Pancreas (tissue), 10 donors: ENCODE data around the gene POU2AF1. TPM values are rescaled to one million over a fixed set of nuclear protein-coding genes. Genes with fewer than 3 reads are reported as not detected.

Experiments used
- ATAC-seq, 4 donors: fragments of 200-7000 bp; cut with Tn5 transposase; one replicate each; pipeline versions ENCODE4 v1.8.0 to v1.9.1; 2020; ENCODE audit warnings: mild to moderate bottlenecking in 4 of 4, moderate library complexity in 4 of 4
- DNase-seq, 6 donors: peaks; one replicate each; pipeline ENCODE4 v3.0.0-alpha.2; 2020
- FAIRE-seq: peaks from 2 replicates; lab custom pipeline; 2012; peaks lifted over from hg19 to GRCh38; lab: Jason Lieb, UNC
- H3K27ac ChIP-seq, 4 donors: fragments of 200-600 bp; sonication (generic); 1 replicate in 3 of 4; 2 replicates in 1 of 4; pipeline versions ENCODE4 v1.5.0 to v1.8.0; 2020
- H3K27me3 ChIP-seq, 4 donors: fragments of 200-600 bp; one replicate each; pipeline ENCODE4 v1.8.0; 2021
- H3K36me3 ChIP-seq, 3 donors: fragments of 200-600 bp; sonication (generic) in 1 of 3; one replicate each; pipeline versions ENCODE4 v1.5.0 to v1.8.0; 2020 to 2021
- H3K4me1 ChIP-seq, 3 donors: fragments of 200-600 bp; one replicate each; pipeline ENCODE4 v1.8.0; 2021
- H3K4me3 ChIP-seq, 4 donors: fragments of 200-600 bp; sonication (generic) in 2 of 4; one replicate each; pipeline versions ENCODE4 v1.5.0 to v1.8.0; 2020 to 2021
- H3K9me3 ChIP-seq, 4 donors: fragments of 200-600 bp; one replicate each; pipeline ENCODE4 v1.8.0; 2021
- WGBS, 2 donors: extraction: QIAGEN DNeasy Blood & Tissue Kit; methylation state at CpG; one replicate each; pipeline ENCODE4 v1.1.7; 2013; 5-methylcytosine and 5-hydroxymethylcytosine counted together
- intact Hi-C, 3 donors: fragments of 100-400 bp; cut with DNase I; formaldehyde crosslinking; loops; one replicate each; pipeline versions ENCODE4 v1.11.1 to v1.14.2; 2022
- polyA plus RNA-seq, 2 donors: library from polyadenylated mRNA; stranded (reverse); fragments of 200-250 nt; gene quantifications; one replicate each; pipeline ENCODE4 v1.2.3, GENCODE V29; 2013
- total RNA-seq, 6 donors: library from RNA; stranded (reverse); fragmentation: NEBNext Ultra II Directional in 4 of 6; extraction: Animal tissue kit (Norgen Biotek cat#: 25700) in 4 of 6; gene quantifications; one replicate each; pipeline versions ENCODE4 v1.2.1 to v1.2.4, GENCODE V29; 2021 to 2023
- TF ChIP-seq, protein P1 (sequence below), 4 donors: fragments of 200-600 bp; sonication (generic) in 3 of 4; IDR thresholded peaks; one replicate each; pipeline versions ENCODE4 v1.5.0 to v1.8.0; 2021; ENCODE audit warnings: antibody characterized with exemption in 4 of 4
- donor health status: healthy with polysubstance abuse.
- donor health status: DM: no; HTN: no; CAD: no; lungs with moderate emphysema.
- donor health status: DM: no; HTN: no; CAD: no.
- donor health status: control.
- donor health status: control.
- donor health status: Bipolar disorder and iron deficiency.
- donor health status: DM: yes; HTN: yes; CAD: no.
- donor health status: DM: no; HTN: no; CAD: no.
- donor health status: DM: no; HTN: no; CAD: no.
- donor health status: DM: yes; HTN: yes; CAD: no.

POU2AF1 gene
- total and polyA plus RNA-seq, 8 donors = 0.08 to 2.2 (median 0.41) TPM

DNA sequence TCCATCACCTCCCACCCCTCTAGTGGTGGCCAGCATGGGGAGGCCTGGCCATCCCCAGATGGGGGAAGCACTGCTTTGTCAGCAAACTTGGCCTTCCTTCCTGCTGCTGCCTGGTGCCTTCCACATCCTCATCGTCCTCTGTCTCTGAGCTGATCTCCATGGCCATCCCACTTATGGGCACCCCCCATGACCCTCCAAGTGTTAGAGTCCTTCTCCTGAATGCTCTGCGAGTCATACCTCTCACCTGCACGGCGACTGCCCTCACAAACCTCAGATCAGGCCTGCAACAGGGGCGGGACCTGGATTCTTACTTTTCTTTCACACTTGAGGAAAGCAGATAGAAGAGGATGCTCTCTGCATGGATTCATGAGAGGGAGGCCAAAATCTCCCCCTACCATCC lies 24.0 kb downstream of the POU2AF1 start:
- intact Hi-C loops = loop anchor here in 1 of 3 donors (10.0 kb wide), 1 partner anchor 50 kb away; no protein-coding TSS in a partner anchor
- ATAC-seq (no peak), FAIRE-seq (no peak)

GRCh38 chr11:111354601-111354891 lies 24.5 kb downstream of the POU2AF1 start:
- DNase-seq (no peak), FAIRE-seq (no peak), ATAC-seq (no peak)
- Histone ChIP-seq H3K27me3 (no peaks in the 10 kb centered on the region), H3K36me3 (no peaks in the 10 kb centered on the region), H3K27ac (no peak overlapping the region), H3K4me1 (peaks cover 8 to 40% (median 34%) of the 10 kb centered on the region in 3 donors), H3K9me3 (no peaks in the 10 kb centered on the region), H3K4me3 (no peak overlapping the region)
- 88 to 91% methylated on average over 2 of the region's 2 CpGs for WGBS, 2 donors
- intact Hi-C loops = loop anchor here in 1 of 3 donors (10.0 kb wide), 1 partner anchor 50 kb away; no protein-coding TSS in a partner anchor
- TF ChIP-seq, protein P1, sequence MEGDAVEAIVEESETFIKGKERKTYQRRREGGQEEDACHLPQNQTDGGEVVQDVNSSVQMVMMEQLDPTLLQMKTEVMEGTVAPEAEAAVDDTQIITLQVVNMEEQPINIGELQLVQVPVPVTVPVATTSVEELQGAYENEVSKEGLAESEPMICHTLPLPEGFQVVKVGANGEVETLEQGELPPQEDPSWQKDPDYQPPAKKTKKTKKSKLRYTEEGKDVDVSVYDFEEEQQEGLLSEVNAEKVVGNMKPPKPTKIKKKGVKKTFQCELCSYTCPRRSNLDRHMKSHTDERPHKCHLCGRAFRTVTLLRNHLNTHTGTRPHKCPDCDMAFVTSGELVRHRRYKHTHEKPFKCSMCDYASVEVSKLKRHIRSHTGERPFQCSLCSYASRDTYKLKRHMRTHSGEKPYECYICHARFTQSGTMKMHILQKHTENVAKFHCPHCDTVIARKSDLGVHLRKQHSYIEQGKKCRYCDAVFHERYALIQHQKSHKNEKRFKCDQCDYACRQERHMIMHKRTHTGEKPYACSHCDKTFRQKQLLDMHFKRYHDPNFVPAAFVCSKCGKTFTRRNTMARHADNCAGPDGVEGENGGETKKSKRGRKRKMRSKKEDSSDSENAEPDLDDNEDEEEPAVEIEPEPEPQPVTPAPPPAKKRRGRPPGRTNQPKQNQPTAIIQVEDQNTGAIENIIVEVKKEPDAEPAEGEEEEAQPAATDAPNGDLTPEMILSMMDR (IDR thresholded peaks at IDR 0.05) = no peak

More for the DNA sequence above, 24.0 kb downstream of the POU2AF1 start:
- Histone ChIP-seq H3K36me3 (no peaks in the 10 kb centered on the region), H3K27ac (no peak overlapping the region), H3K27me3 (no peaks in the 10 kb centered on the region), H3K4me1 (peaks cover 13 to 45% (median 39%) of the 10 kb centered on the region in 3 donors), H3K4me3 (no peak overlapping the region), H3K9me3 (no peaks in the 10 kb centered on the region)
- 91 to 93% methylated on average over 5 of the region's 5 CpGs for WGBS, 2 donors
- peak in 1 of 6 donors; percentile 11 for DNase-seq
- TF ChIP-seq, protein P1 (IDR thresholded peaks at IDR 0.05) = no peak

DNA sequence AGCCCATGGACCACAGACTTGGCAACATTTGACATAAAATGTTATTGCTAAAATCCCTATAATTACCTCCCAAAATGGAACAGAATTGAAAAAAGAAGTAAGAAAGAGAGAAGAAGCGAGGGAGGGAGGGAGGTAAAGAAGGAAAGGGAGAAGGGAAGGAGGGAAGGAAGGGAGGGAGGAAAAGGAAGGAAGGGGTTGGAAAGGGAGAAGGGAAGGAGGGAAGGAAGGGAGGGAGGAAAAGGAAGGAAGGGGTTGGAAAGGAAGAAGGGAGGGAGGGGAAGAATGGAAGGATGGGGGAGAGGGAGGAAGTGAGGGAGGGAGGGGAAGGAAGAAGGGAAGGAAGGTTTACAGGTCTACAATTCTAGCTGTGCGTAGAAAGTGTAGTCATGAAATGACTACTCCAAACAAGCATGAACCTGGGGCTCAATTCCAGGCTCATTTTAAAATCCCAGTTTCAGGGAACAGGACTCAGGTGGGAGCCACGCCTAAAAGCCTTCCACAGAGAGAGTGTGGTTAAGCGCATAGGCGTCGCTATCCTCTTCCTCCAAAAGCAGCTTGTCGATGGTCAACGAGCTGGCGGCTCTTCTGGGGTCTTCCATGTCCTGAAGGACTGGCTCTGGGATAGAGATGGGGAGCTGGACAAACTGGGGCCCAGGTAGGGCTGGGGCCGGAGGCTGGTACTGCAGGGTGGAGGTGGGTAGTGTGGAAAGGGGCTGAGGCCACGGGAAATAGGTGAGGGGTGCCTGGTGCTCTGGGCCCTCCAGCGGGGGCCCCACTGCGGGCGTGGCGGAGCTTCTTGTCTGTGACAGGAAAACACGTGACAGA lies 25.1 kb downstream of the POU2AF1 start:
- Histone ChIP-seq H3K27me3 (no peaks in the 10 kb centered on the region), H3K4me3 (no peak overlapping the region), H3K27ac (peak overlapping the region in 2 of 4 donors; percentile 22 to 36), H3K9me3 (no peaks in the 10 kb centered on the region), H3K36me3 (no peaks in the 10 kb centered on the region), H3K4me1 (peaks cover 7 to 34% (median 29%) of the 10 kb centered on the region in 3 donors)
- no peak for FAIRE-seq
- 94 to 96% methylated on average over 16 of the region's 16 CpGs for WGBS, 2 donors
- intact Hi-C loops = loop anchor here in 1 of 3 donors (10.0 kb wide), 1 partner anchor 49 kb away; no protein-coding TSS in a partner anchor
- no peak for ATAC-seq
- peak in 2 of 6 donors; percentile 22 to 66 for DNase-seq
- TF ChIP-seq, protein P1 (IDR thresholded peaks at IDR 0.05) = no peak

- TF ChIP-seq, protein P1 (IDR thresholded peaks at IDR 0.05) = no peak
- H3K4me3 ChIP-seq = no peak overlapping the region
- FAIRE-seq = no peak
- peaks cover 7 to 32% (median 29%) of the 10 kb centered on the region in 3 donors for H3K4me1 ChIP-seq
- intact Hi-C loops = loop anchor here in 1 of 3 donors (10.0 kb wide), 1 partner anchor 48 kb away; no protein-coding TSS in a partner anchor
- peak in 4 of 6 donors; percentile 48 to 76 (median 72) for DNase-seq
- 27% methylated on average over 8 of the region's 8 CpGs for WGBS, 2 donors
- ATAC-seq = peak; percentile 76 to 92 (median 86)
- no peaks in the 10 kb centered on the region for H3K36me3 ChIP-seq
- no peaks in the 10 kb centered on the region for H3K9me3 ChIP-seq
- H3K27me3 ChIP-seq = no peaks in the 10 kb centered on the region
- peak overlapping the region in 2 of 4 donors; percentile 22 to 36 for H3K27ac ChIP-seq
Observed at GRCh38 chr11:111352935-111353710, 26.0 kb downstream of the POU2AF1 start.
